ENCODE measurements around the gene KRTAP17-1.
A peak's percentile ranks its signal among the peaks of the same experiment; 100 is the strongest.

KRTAP17-1 gene

GRCh38 chr17:41332239-41332638, 16.7 kb upstream of the KRTAP17-1 start:
- DNase-seq, result no peak

GRCh38 chr17:41331606-41332005, 16.1 kb upstream of the KRTAP17-1 start:
- no peak for DNase-seq

- no peak for DNase-seq
Measured at GRCh38 chr17:41329279-41329948, 13.9 kb upstream of the KRTAP17-1 start.

- DNase-seq, result no peak
Measured at GRCh38 chr17:41328207-41328606, 12.7 kb upstream of the KRTAP17-1 start.

- no peak for DNase-seq
Measured at GRCh38 chr17:41327411-41328120, 12.1 kb upstream of the KRTAP17-1 start.

GRCh38 chr17:41326173-41327145, 10.9 kb upstream of the KRTAP17-1 start:
- no peak for DNase-seq

- no peak for DNase-seq
Measured at GRCh38 chr17:41325611-41326010, 10.1 kb upstream of the KRTAP17-1 start.

GRCh38 chr17:41325126-41325525, 9.6 kb upstream of the KRTAP17-1 start:
- no peak for DNase-seq

- DNase-seq, result no peak
Measured at GRCh38 chr17:41324180-41325075, 8.9 kb upstream of the KRTAP17-1 start.

- no peak for DNase-seq
Measured at GRCh38 chr17:41322903-41323895, 7.7 kb upstream of the KRTAP17-1 start.

GRCh38 chr17:41322094-41322902, 6.8 kb upstream of the KRTAP17-1 start:
- no peak for DNase-seq

GRCh38 chr17:41318231-41318630, 2.7 kb upstream of the KRTAP17-1 start:
- DNase-seq, result no peak

GRCh38 chr17:41315814-41316445, 420 bp upstream of the KRTAP17-1 start:
- DNase-seq, result no peak

GRCh38 chr17:41311111-41311510, 4.4 kb downstream of the KRTAP17-1 start:
- no peak for DNase-seq

- no peak for DNase-seq
Measured at GRCh38 chr17:41308918-41309359, 6.6 kb downstream of the KRTAP17-1 start, which contains the start of gene KRTAP16-1. Gene KRTAP16-1, minus strand, starts transcription at chr17:41309309. Its CDS starts 56 bp downstream, at chr17:41309253.

- peak; percentile 37 for DNase-seq
Measured at GRCh38 chr17:41308251-41308917, 7.1 kb downstream of the KRTAP17-1 start.

GRCh38 chr17:41307647-41308046, 7.9 kb downstream of the KRTAP17-1 start:
- DNase-seq, result no peak

GRCh38 chr17:41304091-41304490, 11.4 kb downstream of the KRTAP17-1 start:
- DNase-seq, result no peak

GRCh38 chr17:41302981-41303380, 12.5 kb downstream of the KRTAP17-1 start:
- no peak for DNase-seq
